ENCODE results near the gene TMEM144.
"Not testable (repeated sequence)": the region's sequence is repeated elsewhere in the genome, so short reads cannot be mapped to it uniquely, and the experiment has no call there.

The TMEM144 gene

GRCh38 chr4:158239196-158239595 lies 28.9 kb downstream of the TMEM144 start:
- no peak for DNase-seq

- no peak for DNase-seq
Observed at GRCh38 chr4:158243071-158243470, 32.8 kb downstream of the TMEM144 start.

- DNase-seq: no peak
Observed at GRCh38 chr4:158250321-158250720, 40.0 kb downstream of the TMEM144 start.

GRCh38 chr4:158253350-158253980 lies 43.2 kb downstream of the TMEM144 start:
- peak; percentile 32 for DNase-seq

GRCh38 chr4:158254292-158254691 lies 44.0 kb downstream of the TMEM144 start:
- no peak for DNase-seq

- DNase-seq: peak; percentile 16
Observed at GRCh38 chr4:158255727-158256324, 45.5 kb downstream of the TMEM144 start.

- DNase-seq: no peak
Observed at GRCh38 chr4:158259955-158260575, 49.8 kb downstream of the TMEM144 start.

GRCh38 chr4:158261480-158261879 lies 51.2 kb downstream of the TMEM144 start:
- DNase-seq: no peak

GRCh38 chr4:158268553-158268952 lies 58.3 kb downstream of the TMEM144 start:
- no peak for DNase-seq

GRCh38 chr4:158274636-158275035 lies 64.3 kb downstream of the TMEM144 start:
- no peak for DNase-seq

GRCh38 chr4:158277558-158277957 lies 67.3 kb downstream of the TMEM144 start:
- no peak for DNase-seq

GRCh38 chr4:158279052-158279451 lies 68.8 kb downstream of the TMEM144 start:
- DNase-seq: not testable (repeated sequence)

GRCh38 chr4:158280856-158281255 lies 70.6 kb downstream of the TMEM144 start:
- no peak for DNase-seq

GRCh38 chr4:158282252-158282651 lies 72.0 kb downstream of the TMEM144 start:
- DNase-seq: no peak

GRCh38 chr4:158285429-158286216 lies 75.3 kb downstream of the TMEM144 start:
- DNase-seq: no peak

GRCh38 chr4:158290912-158291311 lies 80.6 kb downstream of the TMEM144 start:
- DNase-seq: no peak

- no peak for DNase-seq
Observed at GRCh38 chr4:158291334-158292055, 81.2 kb downstream of the TMEM144 start.

- no peak for DNase-seq
Observed at GRCh38 chr4:158292156-158292555, 81.9 kb downstream of the TMEM144 start.

- DNase-seq: no peak
Observed at GRCh38 chr4:158295053-158295452, 84.8 kb downstream of the TMEM144 start.

GRCh38 chr4:158297866-158298265 lies 87.6 kb downstream of the TMEM144 start:
- DNase-seq: no peak

- no peak for DNase-seq
Observed at GRCh38 chr4:158299459-158300007, 89.2 kb downstream of the TMEM144 start.

- DNase-seq: no peak
Observed at GRCh38 chr4:158300012-158300411, 89.7 kb downstream of the TMEM144 start.

Data from kidney glomerular epithelial cell (primary cell).